Keratinocyte (primary cell): ENCODE measurements around the gene MYBPC2.

Experiments used
- CTCF ChIP-seq, 3 experiments: IDR thresholded peaks in 1 of 3; conservative IDR thresholded peaks in 1 of 3; optimal IDR thresholded peaks in 1 of 3; 2 replicates in 2 of 3; 3 replicates in 1 of 3; pipeline versions ENCODE3 to v1.5.1; 2011; ENCODE audit warnings: low read length in 3 of 3, mild to moderate bottlenecking in 3 of 3, moderate library complexity in 2 of 3, control low read depth in 1 of 3, inconsistent platforms in 1 of 3; ENCODE audit not compliant: insufficient read depth in 2 of 3; ENCODE audit errors: extremely low read depth in 1 of 3
- EZH2 ChIP-seq: IDR thresholded peaks from one replicate; pipeline ENCODE4 v1.6.1; 2012; ENCODE audit warnings: inconsistent platforms, mild to moderate bottlenecking, low read length, moderate library complexity

GRCh38 chr19:50489461-50490011 is 56.8 kb downstream of the MYBPC2 start:
- no peak for TF ChIP-seq CTCF (optimal IDR thresholded peaks at IDR 0.05 in 1 of 3, IDR thresholded peaks at IDR 0.05 in 1 of 3, conservative IDR thresholded peaks at IDR 0.05 in 1 of 3; ENCODE audit: extremely low read depth in 1 of 3, insufficient read depth in 2 of 3, low read length in 3 of 3)
- no peak for TF ChIP-seq EZH2
